Testis (tissue), 2 donors: ENCODE data around the gene MRPL10.

Experiments used
- CTCF ChIP-seq, 3 experiments: fragments of 450-650 bp in 2 of 3; fragments of 200-600 bp in 1 of 3; sonication (generic) in 1 of 3; IDR thresholded peaks; one replicate each; pipeline ENCODE4 v1.5.1; 2016 to 2019; ENCODE audit warnings: antibody characterized with exemption in 3 of 3, mild to moderate bottlenecking in 2 of 3, moderate library complexity in 1 of 3
- POLR2A ChIP-seq: fragments of 450-650 bp; IDR thresholded peaks from one replicate; pipeline ENCODE4 v1.6.1; 2017; ENCODE audit warnings: antibody characterized with exemption, mild to moderate bottlenecking, moderate library complexity

- TF ChIP-seq CTCF (IDR thresholded peaks at IDR 0.05): no peak
- no peak for TF ChIP-seq POLR2A
These were observed 24.4 kb upstream of the MRPL10 start for GRCh38 chr17:47855737-47856136.
